ENCODE measurements around the gene DHRSX. TPM values are rescaled to one million over a fixed set of nuclear protein-coding genes. Genes with fewer than 3 reads are reported as not detected.

Gene DHRSX
- total RNA-seq, 1 donor from 2014 or later: 31.8 TPM

- peaks cover 24% of the 10 kb centered on the region for H3F3A ChIP-seq (ENCODE audit: low read depth)
- no peak overlapping the region for H3K4me3 Mint-ChIP-seq
- no peak overlapping the region for H3K4me2 ChIP-seq
- peaks cover 14% of the 10 kb centered on the region for H3K4me1 ChIP-seq
- H4K20me1 ChIP-seq (ENCODE audit: low read depth): peaks cover 12% of the 10 kb centered on the region
- TF ChIP-seq EZH2 (IDR thresholded peaks at IDR 0.05): no peak
- TF ChIP-seq EZH2phosphoT487 (IDR thresholded peaks at IDR 0.05): no peak
- TF ChIP-seq CTCF (IDR thresholded peaks at IDR 0.05): no peak
- peaks cover 90% of the 10 kb centered on the region for H3K79me2 ChIP-seq (ENCODE audit: low read depth)
- no peaks in the 10 kb centered on the region for H3K9me3 ChIP-seq (ENCODE audit: low read depth)
- no peak for DNase-seq (ENCODE audit: low spot score)
- no peak overlapping the region for H3K27ac ChIP-seq
- H3K36me3 ChIP-seq: no peaks in the 10 kb centered on the region
- no peaks in the 10 kb centered on the region for H3K9me3 Mint-ChIP-seq
- H3K4me3 ChIP-seq: no peak overlapping the region
- H2AFZ ChIP-seq (replicated peaks): no peak overlapping the region
- H3K27me3 Mint-ChIP-seq (ENCODE audit: insufficient read depth, low read depth): peaks cover 9% of the 10 kb centered on the region
- no peak overlapping the region for H3K9ac ChIP-seq
- H3K27me3 ChIP-seq: no peaks in the 10 kb centered on the region
- peaks cover 37% of the 10 kb centered on the region for H3K36me3 Mint-ChIP-seq
- H3K4me1 Mint-ChIP-seq: peaks cover 35% of the 10 kb centered on the region
- no peak overlapping the region for H3K27ac Mint-ChIP-seq
Measured at GRCh38 chrX:2488621-2489285, 12.0 kb downstream of the DHRSX start.

GRCh38 chrX:2487366-2487765 is 13.4 kb downstream of the DHRSX start:
- H4K20me1 ChIP-seq (ENCODE audit: low read depth): peaks cover 5% of the 10 kb centered on the region
- no peak for TF ChIP-seq EZH2 (IDR thresholded peaks at IDR 0.05)
- H3K27ac Mint-ChIP-seq: no peak overlapping the region

GRCh38 chrX:2486476-2487133 is 14.2 kb downstream of the DHRSX start:
- no peak for DNase-seq (ENCODE audit: low spot score)
- Histone ChIP-seq H3K27me3 (no peaks in the 10 kb centered on the region), H3K9ac (no peak overlapping the region), H3F3A (ENCODE audit: low read depth) (peaks cover 24% of the 10 kb centered on the region), H3K4me2 (no peak overlapping the region), H4K20me1 (ENCODE audit: low read depth) (peaks cover 4% of the 10 kb centered on the region), H3K79me2 (ENCODE audit: low read depth) (peaks cover 89% of the 10 kb centered on the region), H3K9me3 (ENCODE audit: low read depth) (no peaks in the 10 kb centered on the region), H3K36me3 (no peaks in the 10 kb centered on the region), H3K4me1 (peaks cover 20% of the 10 kb centered on the region), H2AFZ (replicated peaks) (no peak overlapping the region), H3K27ac (peak overlapping the region; percentile 53), H3K4me3 (no peak overlapping the region)
- TF ChIP-seq EZH2phosphoT487 (IDR thresholded peaks at IDR 0.05) (no peak), CTCF (IDR thresholded peaks at IDR 0.05) (no peak), EZH2 (IDR thresholded peaks at IDR 0.05) (no peak)
- H3K27ac Mint-ChIP-seq: peak overlapping the region; percentile 91
- peaks cover 9% of the 10 kb centered on the region for H3K27me3 Mint-ChIP-seq (ENCODE audit: insufficient read depth, low read depth)
- H3K9me3 Mint-ChIP-seq: no peaks in the 10 kb centered on the region
- no peak overlapping the region for H3K4me3 Mint-ChIP-seq
- H3K36me3 Mint-ChIP-seq: peaks cover 32% of the 10 kb centered on the region
- peaks cover 34% of the 10 kb centered on the region for H3K4me1 Mint-ChIP-seq

More at GRCh38 chrX:2487366-2487765, 13.4 kb downstream of the DHRSX start:
- peaks cover 90% of the 10 kb centered on the region for H3K79me2 ChIP-seq (ENCODE audit: low read depth)
- H3K4me1 Mint-ChIP-seq: peaks cover 38% of the 10 kb centered on the region
- H3K4me2 ChIP-seq: no peak overlapping the region
- H3K9ac ChIP-seq: no peak overlapping the region
- peaks cover 20% of the 10 kb centered on the region for H3K4me1 ChIP-seq
- H3K4me3 Mint-ChIP-seq: no peak overlapping the region
- H3K27me3 Mint-ChIP-seq (ENCODE audit: insufficient read depth, low read depth): peaks cover 9% of the 10 kb centered on the region
- H3K9me3 Mint-ChIP-seq: no peaks in the 10 kb centered on the region
- H3K27ac ChIP-seq: no peak overlapping the region
- no peaks in the 10 kb centered on the region for H3K36me3 ChIP-seq
- H3F3A ChIP-seq (ENCODE audit: low read depth): peaks cover 24% of the 10 kb centered on the region
- H3K27me3 ChIP-seq: no peaks in the 10 kb centered on the region
- no peak overlapping the region for H2AFZ ChIP-seq (replicated peaks)
- no peak for DNase-seq (ENCODE audit: low spot score)
- no peak overlapping the region for H3K4me3 ChIP-seq
- peaks cover 36% of the 10 kb centered on the region for H3K36me3 Mint-ChIP-seq
- no peaks in the 10 kb centered on the region for H3K9me3 ChIP-seq (ENCODE audit: low read depth)

Data from neural progenitor cell (in vitro differentiated cells).